Heart right ventricle (tissue), 16 donors: ENCODE results near the gene ZNF330. TPM values are rescaled to one million over a fixed set of nuclear protein-coding genes. Genes with fewer than 3 reads are reported as not detected.

Experiments
- ATAC-seq, 8 donors: fragments of 200-7000 bp; cut with Tn5 transposase; one replicate each; pipeline ENCODE4 v1.9.1; 2020; ENCODE audit warnings: mild to moderate bottlenecking in 8 of 8, moderate library complexity in 8 of 8, moderate number of reproducible peaks in 1 of 8
- DNase-seq, 2 donors: peaks; one replicate each; pipeline ENCODE4 v3.0.0-alpha.2; 2020
- H3K27ac ChIP-seq, 10 donors: fragments of 200-600 bp; sonication (generic) in 2 of 10; one replicate each; pipeline versions ENCODE4 v1.5.0 to v1.8.0; 2020 to 2022; ENCODE audit warnings: mild to moderate bottlenecking in 3 of 10
- H3K27me3 ChIP-seq, 7 donors: fragments of 200-600 bp; one replicate each; pipeline ENCODE4 v1.8.0; 2021 to 2022; ENCODE audit warnings: mild to moderate bottlenecking in 2 of 7
- H3K36me3 ChIP-seq, 9 donors: fragments of 200-600 bp; sonication (generic) in 1 of 9; one replicate each; pipeline versions ENCODE4 v1.5.0 to v1.8.0; 2020 to 2022; ENCODE audit warnings: mild to moderate bottlenecking in 2 of 9
- H3K4me1 ChIP-seq, 9 donors: fragments of 200-600 bp; sonication (generic) in 1 of 9; one replicate each; pipeline versions ENCODE4 v1.5.0 to v1.8.0; 2020 to 2022; ENCODE audit warnings: mild to moderate bottlenecking in 4 of 9
- H3K4me3 ChIP-seq, 10 donors: fragments of 200-600 bp; sonication (generic) in 2 of 10; one replicate each; pipeline versions ENCODE4 v1.5.0 to v1.8.0; 2020 to 2022; ENCODE audit warnings: mild to moderate bottlenecking in 7 of 10, moderate library complexity in 2 of 10
- H3K9me3 ChIP-seq, 11 donors: fragments of 200-600 bp in 10 of 11; sonication (generic) in 2 of 11; one replicate each; pipeline versions ENCODE4 v1.5.0 to v1.8.0; 2013 to 2022; ENCODE audit warnings: mild to moderate bottlenecking in 2 of 11, control low read depth in 1 of 11, moderate library complexity in 1 of 11
- CTCF ChIP-seq, 9 donors: fragments of 200-600 bp; sonication (generic) in 2 of 9; IDR thresholded peaks; one replicate each; pipeline versions ENCODE4 v1.5.0 to v1.8.0; 2021 to 2022; ENCODE audit warnings: antibody characterized with exemption in 9 of 9, mild to moderate bottlenecking in 5 of 9, moderate library complexity in 1 of 9
- WGBS, 2 donors: extraction: QIAGEN DNeasy Blood & Tissue Kit; methylation state at CpG; one replicate each; pipeline ENCODE4 v1.1.7; 2013; ENCODE audit warnings: inconsistent platforms in 1 of 2; 5-methylcytosine and 5-hydroxymethylcytosine counted together
- intact Hi-C, 10 donors: fragments of 100-400 bp; cut with DNase I; formaldehyde crosslinking; loops; one replicate each; pipeline versions ENCODE4 v1.11.1 to v1.14.2; 2022
- polyA plus RNA-seq, 2 donors: library from polyadenylated mRNA; stranded (reverse); fragments of 200-250 nt; gene quantifications; one replicate each; pipeline ENCODE4 v1.2.3, GENCODE V29; 2013
- total RNA-seq, 10 donors: library from RNA; stranded (reverse); fragmentation: NEBNext Ultra II Directional in 3 of 10; extraction: Animal tissue kit (Norgen Biotek cat#: 25700) in 3 of 10; gene quantifications; one replicate each; pipeline versions ENCODE4 v1.2.1 to v1.2.4, GENCODE V29; 2021 to 2023
- donor health status: Arrhythmogenic right ventricular cardiomyopathy.
- donor health status: ischemic (EF 13 %, LVEDD 7.1; RV severe dilation, severe dysfunction).
- donor health status: healthy with polysubstance abuse.
- donor health status: DM: no; HTN: yes; CAD: no.
- donor health status: DM: no; HTN: no; CAD: no.
- donor health status: ischemic (EF 25% LVEDD 6.9; RV normal size, moderate dysfunction).
- donor health status: ischemic (EF 25% LVEDD 5.7; RV mildly dilated, moderate dysfunction).
- donor health status: healthy.
- donor health status: DM: yes; HTN: yes; CAD: no.
- donor health status: Ischemic cardiomyopathy.
- donor health status: ischemic (EF 35%, LVEDD 5.7; RV mildly dilated, moderate dysfunction).
- donor health status: nonischemic (EF 11% LVEDD 7.7; RV severe dilation, severe dysfunction).
- donor health status: DM: yes; HTN: yes; CAD: no.
- donor health status: PGD.
- donor health status: ischemic (EF 29% LVEDD 5.4; RV normal size, mild dysfunction).
- donor health status: nonischemic (EF 23%, LVEDD 6.1; RV moderate dilation, normal function).

ZNF330 gene
- total and polyA plus RNA-seq, 12 donors, result 64.5 to 201 (median 134) TPM

GRCh38 chr4:141283563-141283962, 62.9 kb downstream of the ZNF330 start:
- no peak overlapping the region for H3K4me3 ChIP-seq
- ATAC-seq, result no peak
- no peak for TF ChIP-seq CTCF (IDR thresholded peaks at IDR 0.05)
- DNase-seq, result no peak
- 93 to 94% methylated on average over 2 of the region's 2 CpGs for WGBS, 2 donors
- no peak overlapping the region for H3K27ac ChIP-seq
- H3K36me3 ChIP-seq, result no peaks in the 10 kb centered on the region
- intact Hi-C loops, result loop anchor here in 1 of 10 donors (10.0 kb wide), 1 partner anchor 49 kb away; no protein-coding TSS in a partner anchor
- H3K4me1 ChIP-seq, result no peaks in the 10 kb centered on the region
- no peaks in the 10 kb centered on the region for H3K9me3 ChIP-seq
- H3K27me3 ChIP-seq, result no peaks in the 10 kb centered on the region

Other genes starting within 250 kb of the ZNF330 start
- gene RNF150, start 87.4 kb upstream of the ZNF330 start, total RNA-seq, result 100 to 1,000 TPM in 5 of 10 donors, 10 to 100 TPM in 5; 59.7 to 131 (median 99.7) TPM
- 10 to 100 TPM; 10.8 to 22.8 TPM for gene RNF150, start 87.4 kb upstream of the ZNF330 start, polyA plus RNA-seq